Measurements from ENCODE around the gene AMHR2.

- no peak for TF ChIP-seq TAF1 (IDR thresholded peaks at IDR 0.05; ENCODE audit: low read depth)
- TF ChIP-seq RAD21 (IDR thresholded peaks at IDR 0.05; ENCODE audit: low read depth): no peak
- no peak for TF ChIP-seq EP300 (IDR thresholded peaks at IDR 0.05; ENCODE audit: borderline replicate concordance)
- TF ChIP-seq TEAD4 (IDR thresholded peaks at IDR 0.05): no peak
- no peak for TF ChIP-seq MAX (IDR thresholded peaks at IDR 0.05)
- no peak for TF ChIP-seq TCF12 (IDR thresholded peaks at IDR 0.05; ENCODE audit: low read depth)
- TF ChIP-seq YY1 (IDR thresholded peaks at IDR 0.05; ENCODE audit: low read depth): no peak
- no peak for TF ChIP-seq REST (IDR thresholded peaks at IDR 0.05; ENCODE audit: low read depth)
- no peak for TF ChIP-seq ZBTB7A (IDR thresholded peaks at IDR 0.05; ENCODE audit: low read depth)
- no peak for TF ChIP-seq EGR1 (IDR thresholded peaks at IDR 0.05)
- TF ChIP-seq CEBPB (IDR thresholded peaks at IDR 0.05): no peak
- no peak for TF ChIP-seq FOXM1 (IDR thresholded peaks at IDR 0.05; ENCODE audit: borderline replicate concordance, low read depth)
- TF ChIP-seq CREB1 (IDR thresholded peaks at IDR 0.05; ENCODE audit: low read depth): no peak
- TF ChIP-seq USF1 (IDR thresholded peaks at IDR 0.05): no peak
These were observed 57.1 kb downstream of the AMHR2 start for GRCh38 chr12:53480491-53481442.
